Frontal cortex (tissue), 4 donors: ENCODE measurements around the gene PRDM16. TPM values are rescaled to one million over a fixed set of nuclear protein-coding genes. Genes with fewer than 3 reads are reported as not detected.

Source experiments
- DNase-seq, 2 donors: peaks; one replicate each; pipeline ENCODE4 v3.0.0; 2012; ENCODE audit warnings: low spot score in 2 of 2
- FAIRE-seq: peaks from 2 replicates; lab custom pipeline; 2012; peaks lifted over from hg19 to GRCh38; lab: Jason Lieb, UNC
- total RNA-seq: library from RNA; depleted of rRNA; stranded (reverse); fragments of >200 nt; gene quantifications from one replicate; pipeline ENCODE4 v1.2.3, GENCODE V29; 2014
- donor health status: control.
- donor health status: control.
- donor health status: control.

The PRDM16 gene
- total RNA-seq, 1 donor from 2014 or later, result 1.6 TPM

- DNase-seq (no peak), FAIRE-seq (no peak)
These were observed 100.8 kb downstream of the PRDM16 start for GRCh38 chr1:3169665-3170356.

GRCh38 chr1:3170561-3171453 lies 101.8 kb downstream of the PRDM16 start:
- FAIRE-seq (no peak), DNase-seq (peak; percentile 89 to 90)

GRCh38 chr1:3171761-3172160 lies 102.8 kb downstream of the PRDM16 start:
- no peak for FAIRE-seq
- no peak for DNase-seq

- no peak for FAIRE-seq
- no peak for DNase-seq
These were observed 103.7 kb downstream of the PRDM16 start for GRCh38 chr1:3172431-3173380.

GRCh38 chr1:3173381-3173980 lies 104.5 kb downstream of the PRDM16 start:
- DNase-seq, result no peak
- no peak for FAIRE-seq

GRCh38 chr1:3174487-3175247 lies 105.7 kb downstream of the PRDM16 start:
- peak; percentile 60 to 71 for DNase-seq
- no peak for FAIRE-seq

GRCh38 chr1:3175486-3175885 lies 106.5 kb downstream of the PRDM16 start:
- no peak for FAIRE-seq
- no peak for DNase-seq

GRCh38 chr1:3176028-3176427 lies 107.0 kb downstream of the PRDM16 start:
- DNase-seq (no peak), FAIRE-seq (no peak)

- DNase-seq, result no peak
- FAIRE-seq, result no peak
These were observed 107.8 kb downstream of the PRDM16 start for GRCh38 chr1:3176820-3177219.

- no peak for FAIRE-seq
- DNase-seq, result no peak
These were observed 109.3 kb downstream of the PRDM16 start for GRCh38 chr1:3178279-3178678.

GRCh38 chr1:3179471-3179870 lies 110.5 kb downstream of the PRDM16 start:
- DNase-seq, result no peak
- FAIRE-seq, result no peak

- FAIRE-seq (no peak), DNase-seq (no peak)
These were observed 111.9 kb downstream of the PRDM16 start for GRCh38 chr1:3180915-3181314.

GRCh38 chr1:3181956-3182355 lies 113.0 kb downstream of the PRDM16 start:
- FAIRE-seq (no peak), DNase-seq (no peak)

- DNase-seq (no peak), FAIRE-seq (no peak)
These were observed 114.4 kb downstream of the PRDM16 start for GRCh38 chr1:3183411-3183810.

GRCh38 chr1:3183813-3184212 lies 114.8 kb downstream of the PRDM16 start:
- DNase-seq (no peak), FAIRE-seq (no peak)

GRCh38 chr1:3184666-3185065 lies 115.7 kb downstream of the PRDM16 start:
- FAIRE-seq (no peak), DNase-seq (no peak)

- no peak for DNase-seq
- no peak for FAIRE-seq
These were observed 117.0 kb downstream of the PRDM16 start for GRCh38 chr1:3185896-3186525.

GRCh38 chr1:3186526-3186921 lies 117.5 kb downstream of the PRDM16 start:
- DNase-seq (peak in 1 of 2 donors; percentile 58), FAIRE-seq (no peak)
